SK-N-SH (cell line): ENCODE measurements around the gene TTC9.

ENCODE experiments used
- GABPA ChIP-seq: IDR thresholded peaks from 2 replicates; pipeline ENCODE4 v1.4.0; 2012; ENCODE audit warnings: low read depth, mild to moderate bottlenecking
- POLR2AphosphoS5 ChIP-seq: IDR thresholded peaks from 2 replicates; pipeline ENCODE4 v1.6.1; 2012; ENCODE audit warnings: low read depth, low read length
- SMC3 ChIP-seq: IDR thresholded peaks from 2 replicates; pipeline ENCODE4 v1.6.1; 2012; ENCODE audit warnings: low read depth, low read length, improper control_type of control experiment

DNA sequence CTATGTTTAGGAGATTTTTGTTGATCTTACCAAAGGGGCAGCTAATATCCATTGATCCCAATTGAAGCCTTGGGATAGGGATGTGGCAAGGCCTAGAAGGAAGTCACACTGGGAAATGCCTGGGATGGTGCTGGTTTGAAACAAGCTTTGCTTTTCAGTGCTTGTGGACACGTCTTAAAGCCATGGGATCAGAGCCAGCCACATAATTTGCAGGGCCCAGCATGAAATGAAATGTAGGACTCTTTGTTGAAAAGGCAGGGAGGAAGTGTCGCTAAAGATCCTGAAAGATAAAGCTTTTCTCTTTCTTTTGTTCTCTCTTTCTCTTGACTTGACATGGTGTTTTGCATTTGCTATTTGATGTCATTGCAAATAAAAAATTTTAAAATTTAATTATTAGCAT, 5.0 kb downstream of the TTC9 start:
- TF ChIP-seq POLR2AphosphoS5 = no peak
- no peak for TF ChIP-seq SMC3
- no peak for TF ChIP-seq GABPA
